HepG2 (cell line): ENCODE results near the gene TBC1D20. TPM values are rescaled to one million over a fixed set of nuclear protein-coding genes. Genes with fewer than 3 reads are reported as not detected.

Source experiments
- AGO2 ChIP-seq: fragments of 200-400 bp; formaldehyde crosslinking; optimal IDR thresholded peaks from 2 replicates; pipeline ENCODE3; 2017; ENCODE audit warnings: mild to moderate bottlenecking, low read depth, low read length, moderate library complexity
- CENPX ChIP-seq: sonication (generic); formaldehyde crosslinking; IDR thresholded peaks from 2 replicates; pipeline ENCODE4 v1.9.0; 2021; ENCODE audit warnings: mild to moderate bottlenecking, missing genetic modification reagents, moderate library complexity
- ELF4 ChIP-seq: sonication (generic); formaldehyde crosslinking; IDR thresholded peaks from 2 replicates; pipeline ENCODE4 v1.5.0; 2020; ENCODE audit warnings: missing genetic modification reagents, mild to moderate bottlenecking, moderate library complexity, borderline replicate concordance
- FOXM1 ChIP-seq: sonication (generic); formaldehyde crosslinking; IDR thresholded peaks from 2 replicates; pipeline ENCODE4 v1.5.0; 2020; ENCODE audit warnings: missing genetic modification reagents
- HNRNPL ChIP-seq: fragments of 200-400 bp; formaldehyde crosslinking; IDR thresholded peaks from 2 replicates; pipeline ENCODE4 v1.6.1; 2017; ENCODE audit warnings: mild to moderate bottlenecking, low read depth, low read length
- KDM5B ChIP-seq: sonication (generic); formaldehyde crosslinking; IDR thresholded peaks from 2 replicates; pipeline ENCODE4 v1.4.0; 2020; ENCODE audit warnings: missing genetic modification reagents, mild to moderate bottlenecking, borderline replicate concordance
- MEF2D ChIP-seq: sonication (generic); formaldehyde crosslinking; IDR thresholded peaks from 2 replicates; pipeline ENCODE4 v1.5.1; 2020; ENCODE audit warnings: mild to moderate bottlenecking, missing genetic modification reagents
- PCBP1 ChIP-seq: fragments of 200-400 bp; formaldehyde crosslinking; IDR thresholded peaks from 2 replicates; pipeline ENCODE4 v1.6.1; 2017; ENCODE audit warnings: mild to moderate bottlenecking, low read depth, low read length, borderline replicate concordance
- PHF21A ChIP-seq: sonication (generic); formaldehyde crosslinking; IDR thresholded peaks from 2 replicates; pipeline ENCODE4 v1.5.0; 2020; ENCODE audit warnings: mild to moderate bottlenecking, missing genetic modification reagents
- SOX5 ChIP-seq: IDR thresholded peaks from 2 replicates; pipeline ENCODE4 v1.6.1; 2016; ENCODE audit warnings: borderline replicate concordance
- SP1 ChIP-seq, 2 experiments: fragments of 450-650 bp in 1 of 2; sonication (generic) in 1 of 2; formaldehyde crosslinking in 1 of 2; IDR thresholded peaks; 2 replicates each; pipeline versions ENCODE4 v1.4.0 to v1.6.1; 2016 to 2020; ENCODE audit warnings: missing genetic modification reagents in 1 of 2
- SRF ChIP-seq: IDR thresholded peaks from 2 replicates; pipeline ENCODE4 v1.6.1; 2011; ENCODE audit warnings: mild to moderate bottlenecking, low read depth, low read length, moderate library complexity
- ZNF205 ChIP-seq: IDR thresholded peaks from 2 replicates; pipeline ENCODE4 v1.6.1; 2018; ENCODE audit warnings: missing biosample characterization, missing genetic modification reagents
- ZNF660 ChIP-seq: sonication (generic); formaldehyde crosslinking; IDR thresholded peaks from 2 replicates; pipeline ENCODE4 v1.5.1; 2020; ENCODE audit warnings: mild to moderate bottlenecking, low read depth, missing genetic modification reagents, borderline replicate concordance
- ZNF773 ChIP-seq: sonication (generic); formaldehyde crosslinking; IDR thresholded peaks from 2 replicates; pipeline ENCODE4 v1.4.0; 2020; ENCODE audit warnings: missing genetic modification reagents, borderline replicate concordance
- ZNF781 ChIP-seq: sonication (generic); formaldehyde crosslinking; IDR thresholded peaks from 2 replicates; pipeline ENCODE4 v1.5.1; 2020; ENCODE audit warnings: borderline replicate concordance, mild to moderate bottlenecking, missing genetic modification reagents; ENCODE audit errors: not compliant biosample characterization
- polyA plus RNA-seq, 8 experiments: library from polyadenylated mRNA; depleted of rRNA in 3 of 8; stranded (reverse) in 7 of 8; unstranded in 1 of 8; fragments of >200 nt; fragmentation: Illumina TruSeq in 4 of 8; extraction: Trizol in 4 of 8; gene quantifications; 2 replicates each; pipeline versions ENCODE4 v1.2.1 to v1.2.3, GENCODE V29; 2011 to 2016; ENCODE audit warnings: low read depth in 4 of 8, missing spikeins in 1 of 8, mixed read lengths in 1 of 8; ENCODE audit not compliant: insufficient read depth in 1 of 8
- total RNA-seq, 5 experiments: library from RNA; depleted of rRNA; stranded (reverse); fragments of >200 nt; fragmentation: Illumina TruSeq; extraction: Trizol; gene quantifications; 2 replicates each; pipeline ENCODE4 v1.2.3, GENCODE V29; 2016; ENCODE audit warnings: low read depth in 1 of 5
- TF ChIP-seq, protein P1 (sequence below): sonication (generic); formaldehyde crosslinking; IDR thresholded peaks from 2 replicates; pipeline ENCODE4 v1.4.0; 2020; ENCODE audit warnings: mild to moderate bottlenecking, missing genetic modification reagents
- TF ChIP-seq, protein P2 (sequence below), 2 experiments: fragments of 450-650 bp in 1 of 2; sonication (generic) in 1 of 2; formaldehyde crosslinking; IDR thresholded peaks; 2 replicates each; pipeline versions ENCODE4 v1.5.0 to v1.8.0; 2020 to 2022; ENCODE audit warnings: mild to moderate bottlenecking in 1 of 2, missing genetic modification reagents in 1 of 2
- TF ChIP-seq, protein P3 (sequence below): sonication (generic); formaldehyde crosslinking; IDR thresholded peaks from 2 replicates; pipeline ENCODE4 v1.9.0; 2022; ENCODE audit warnings: missing genetic modification reagents, mild to moderate bottlenecking, borderline replicate concordance
- TF ChIP-seq, protein P4 (sequence below): sonication (generic); formaldehyde crosslinking; IDR thresholded peaks from 2 replicates; pipeline ENCODE4 v1.4.0; 2020; ENCODE audit warnings: mild to moderate bottlenecking, low read depth, missing genetic modification reagents

Gene TBC1D20
- total and polyA plus RNA-seq, 2 of the 13 experiments (the other 11 are each of a cell fraction or from before 2014, with no cell fraction given), result 36.6 to 47.1 TPM

DNA sequence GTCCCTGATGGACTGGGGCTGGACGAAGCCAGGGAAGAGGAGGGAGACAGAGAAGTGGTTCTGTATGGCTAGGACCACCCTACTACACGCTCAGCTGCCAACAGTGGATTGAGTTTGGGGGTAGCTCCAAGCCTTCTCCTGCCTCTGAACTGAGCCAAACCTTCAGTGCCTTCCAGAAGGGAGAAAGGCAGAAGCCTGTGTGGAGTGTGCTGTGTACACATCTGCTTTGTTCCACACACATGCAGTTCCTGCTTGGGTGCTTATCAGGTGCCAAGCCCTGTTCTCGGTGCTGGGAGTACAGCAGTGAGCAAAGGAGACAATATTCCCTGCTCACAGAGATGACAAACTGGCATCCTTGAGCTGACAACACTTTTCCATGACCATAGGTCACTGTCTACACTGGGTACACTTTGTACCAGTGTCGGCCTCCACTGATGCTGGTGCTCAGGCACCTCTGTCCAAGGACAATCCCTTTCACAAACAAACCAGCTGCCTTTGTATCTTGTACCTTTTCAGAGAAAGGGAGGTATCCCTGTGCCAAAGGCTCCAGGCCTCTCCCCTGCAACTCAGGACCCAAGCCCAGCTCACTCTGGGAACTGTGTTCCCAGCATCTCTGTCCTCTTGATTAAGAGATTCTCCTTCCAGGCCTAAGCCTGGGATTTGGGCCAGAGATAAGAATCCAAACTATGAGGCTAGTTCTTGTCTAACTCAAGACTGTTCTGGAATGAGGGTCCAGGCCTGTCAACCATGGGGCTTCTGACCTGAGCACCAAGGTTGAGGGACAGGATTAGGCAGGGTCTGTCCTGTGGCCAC lies 65.5 kb downstream of the TBC1D20 start (continued):
- TF ChIP-seq, protein P1, sequence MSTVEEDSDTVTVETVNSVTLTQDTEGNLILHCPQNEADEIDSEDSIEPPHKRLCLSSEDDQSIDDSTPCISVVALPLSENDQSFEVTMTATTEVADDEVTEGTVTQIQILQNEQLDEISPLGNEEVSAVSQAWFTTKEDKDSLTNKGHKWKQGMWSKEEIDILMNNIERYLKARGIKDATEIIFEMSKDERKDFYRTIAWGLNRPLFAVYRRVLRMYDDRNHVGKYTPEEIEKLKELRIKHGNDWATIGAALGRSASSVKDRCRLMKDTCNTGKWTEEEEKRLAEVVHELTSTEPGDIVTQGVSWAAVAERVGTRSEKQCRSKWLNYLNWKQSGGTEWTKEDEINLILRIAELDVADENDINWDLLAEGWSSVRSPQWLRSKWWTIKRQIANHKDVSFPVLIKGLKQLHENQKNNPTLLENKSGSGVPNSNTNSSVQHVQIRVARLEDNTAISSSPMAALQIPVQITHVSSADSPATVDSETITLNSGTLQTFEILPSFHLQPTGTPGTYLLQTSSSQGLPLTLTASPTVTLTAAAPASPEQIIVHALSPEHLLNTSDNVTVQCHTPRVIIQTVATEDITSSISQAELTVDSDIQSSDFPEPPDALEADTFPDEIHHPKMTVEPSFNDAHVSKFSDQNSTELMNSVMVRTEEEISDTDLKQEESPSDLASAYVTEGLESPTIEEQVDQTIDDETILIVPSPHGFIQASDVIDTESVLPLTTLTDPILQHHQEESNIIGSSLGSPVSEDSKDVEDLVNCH (CRISPR knock-in tag), result no peak; the same call in 1 of the 2 replicates
- TF ChIP-seq MEF2D (CRISPR knock-in tag) (peak; percentile 94; the same call in 1 of the 2 replicates), ZNF660 (CRISPR knock-in tag) (no peak), SP1 (IDR thresholded peaks at IDR 0.05) (no peak), SP1 (CRISPR knock-in tag; IDR thresholded peaks at IDR 0.05) (peak; percentile 78), KDM5B (CRISPR knock-in tag) (peak; percentile 75; the same call in 1 of the 2 replicates), SOX5 (CRISPR knock-in tag) (peak; percentile 98), AGO2 (no peak), PCBP1 (no peak), FOXM1 (CRISPR knock-in tag) (no peak), HNRNPL (peak; percentile 95), ELF4 (CRISPR knock-in tag) (peak; percentile 53; the same call in 1 of the 2 replicates), ZNF773 (no peak), CENPX (no peak), PHF21A (CRISPR knock-in tag) (peak; percentile 95; the same call in 1 of the 2 replicates), ZNF205 (peak; percentile 80; the same call in 1 of the 2 replicates), SRF (no peak), ZNF781 (CRISPR knock-in tag) (no peak)
- TF ChIP-seq, protein P2, sequence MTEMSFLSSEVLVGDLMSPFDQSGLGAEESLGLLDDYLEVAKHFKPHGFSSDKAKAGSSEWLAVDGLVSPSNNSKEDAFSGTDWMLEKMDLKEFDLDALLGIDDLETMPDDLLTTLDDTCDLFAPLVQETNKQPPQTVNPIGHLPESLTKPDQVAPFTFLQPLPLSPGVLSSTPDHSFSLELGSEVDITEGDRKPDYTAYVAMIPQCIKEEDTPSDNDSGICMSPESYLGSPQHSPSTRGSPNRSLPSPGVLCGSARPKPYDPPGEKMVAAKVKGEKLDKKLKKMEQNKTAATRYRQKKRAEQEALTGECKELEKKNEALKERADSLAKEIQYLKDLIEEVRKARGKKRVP (CRISPR knock-in tag; IDR thresholded peaks at IDR 0.05), result peak in 1 of 2 experiments; percentile 80; a peak in 2 of 4 replicates
- TF ChIP-seq, protein P3, sequence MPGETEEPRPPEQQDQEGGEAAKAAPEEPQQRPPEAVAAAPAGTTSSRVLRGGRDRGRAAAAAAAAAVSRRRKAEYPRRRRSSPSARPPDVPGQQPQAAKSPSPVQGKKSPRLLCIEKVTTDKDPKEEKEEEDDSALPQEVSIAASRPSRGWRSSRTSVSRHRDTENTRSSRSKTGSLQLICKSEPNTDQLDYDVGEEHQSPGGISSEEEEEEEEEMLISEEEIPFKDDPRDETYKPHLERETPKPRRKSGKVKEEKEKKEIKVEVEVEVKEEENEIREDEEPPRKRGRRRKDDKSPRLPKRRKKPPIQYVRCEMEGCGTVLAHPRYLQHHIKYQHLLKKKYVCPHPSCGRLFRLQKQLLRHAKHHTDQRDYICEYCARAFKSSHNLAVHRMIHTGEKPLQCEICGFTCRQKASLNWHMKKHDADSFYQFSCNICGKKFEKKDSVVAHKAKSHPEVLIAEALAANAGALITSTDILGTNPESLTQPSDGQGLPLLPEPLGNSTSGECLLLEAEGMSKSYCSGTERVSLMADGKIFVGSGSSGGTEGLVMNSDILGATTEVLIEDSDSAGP, result peak; percentile 94
- TF ChIP-seq, protein P4, sequence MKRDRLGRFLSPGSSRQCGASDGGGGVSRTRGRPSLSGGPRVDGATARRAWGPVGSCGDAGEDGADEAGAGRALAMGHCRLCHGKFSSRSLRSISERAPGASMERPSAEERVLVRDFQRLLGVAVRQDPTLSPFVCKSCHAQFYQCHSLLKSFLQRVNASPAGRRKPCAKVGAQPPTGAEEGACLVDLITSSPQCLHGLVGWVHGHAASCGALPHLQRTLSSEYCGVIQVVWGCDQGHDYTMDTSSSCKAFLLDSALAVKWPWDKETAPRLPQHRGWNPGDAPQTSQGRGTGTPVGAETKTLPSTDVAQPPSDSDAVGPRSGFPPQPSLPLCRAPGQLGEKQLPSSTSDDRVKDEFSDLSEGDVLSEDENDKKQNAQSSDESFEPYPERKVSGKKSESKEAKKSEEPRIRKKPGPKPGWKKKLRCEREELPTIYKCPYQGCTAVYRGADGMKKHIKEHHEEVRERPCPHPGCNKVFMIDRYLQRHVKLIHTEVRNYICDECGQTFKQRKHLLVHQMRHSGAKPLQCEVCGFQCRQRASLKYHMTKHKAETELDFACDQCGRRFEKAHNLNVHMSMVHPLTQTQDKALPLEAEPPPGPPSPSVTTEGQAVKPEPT (CRISPR knock-in tag), result peak; percentile 46; the same call in 1 of the 2 replicates
